Cardiac muscle cell (in vitro differentiated cells and primary cell): ENCODE results near the gene NPAS3. TPM values are rescaled to one million over a fixed set of nuclear protein-coding genes. Genes with fewer than 3 reads are reported as not detected.

Source experiments
- DNase-seq, 2 donors: peaks; one replicate each; pipeline versions ENCODE4 v3.0.0 to v3.0.0-alpha.2; 2010 to 2017; ENCODE audit warnings: low read depth in 1 of 2, low spot score in 1 of 2
- H3K27ac ChIP-seq: fragments of 200-600 bp; sonication (generic); 2 replicates; pipeline ENCODE4 v1.5.1; 2016
- H3K27me3 ChIP-seq: fragments of 200-600 bp; sonication (generic); 2 replicates; pipeline ENCODE4 v1.6.0; 2016; ENCODE audit warnings: control low read depth
- H3K36me3 ChIP-seq: fragments of 200-600 bp; sonication (generic); 2 replicates; pipeline ENCODE4 v1.5.1; 2016; ENCODE audit warnings: control low read depth
- H3K4me1 ChIP-seq: fragments of 200-600 bp; sonication (generic); 2 replicates; pipeline ENCODE4 v1.8.1; 2017; ENCODE audit warnings: low read depth, mild to moderate bottlenecking, mixed run types
- H3K4me3 ChIP-seq: fragments of 200-600 bp; sonication (generic); 2 replicates; pipeline ENCODE4 v1.5.1; 2016; ENCODE audit warnings: mild to moderate bottlenecking
- H3K9me3 ChIP-seq: fragments of 200-600 bp; sonication (generic); 2 replicates; pipeline ENCODE4 v1.5.1; 2017; ENCODE audit warnings: low read depth, mild to moderate bottlenecking, control low read depth
- polyA plus RNA-seq: library from polyadenylated mRNA; unstranded; fragments of >200 nt; fragmentation: Nextera tagmentation; extraction: Ambion mirVana; gene quantifications from 2 replicates; pipeline ENCODE4 v1.2.1, GENCODE V29; 2016
- total RNA-seq: library from RNA; depleted of rRNA; stranded (reverse); fragments of >200 nt; gene quantifications from 2 replicates; pipeline ENCODE4 v1.2.3, GENCODE V29; 2016
- TF ChIP-seq, protein P1 (sequence below): IDR thresholded peaks from 2 replicates; pipeline ENCODE4 v1.5.1; 2012; ENCODE audit warnings: low read depth, mild to moderate bottlenecking, low read length

NPAS3 gene
- total and polyA plus RNA-seq, 2 experiments from 2014 or later: 0.18 TPM

DNA sequence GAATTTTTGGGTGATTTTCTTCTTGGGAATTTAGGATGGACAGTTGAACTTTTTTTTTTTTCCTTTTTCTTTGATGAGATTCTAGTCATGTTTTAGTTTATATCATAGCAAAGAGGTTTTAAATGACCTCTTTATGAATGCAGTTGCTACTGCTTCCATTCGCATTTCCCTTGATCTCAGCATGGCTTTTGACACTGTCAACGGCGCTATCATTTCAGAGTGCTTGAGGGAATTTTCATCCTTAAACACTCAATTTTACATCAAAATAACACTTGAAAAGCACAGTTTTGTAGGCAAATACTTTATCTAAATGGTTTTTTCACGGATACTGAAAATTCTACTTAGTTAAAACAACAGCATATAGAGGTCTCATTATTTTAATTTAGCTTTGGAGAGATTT lies 195.5 kb downstream of the NPAS3 start:
- DNase-seq: no peak
- H3K27ac ChIP-seq: no peak overlapping the region

DNA sequence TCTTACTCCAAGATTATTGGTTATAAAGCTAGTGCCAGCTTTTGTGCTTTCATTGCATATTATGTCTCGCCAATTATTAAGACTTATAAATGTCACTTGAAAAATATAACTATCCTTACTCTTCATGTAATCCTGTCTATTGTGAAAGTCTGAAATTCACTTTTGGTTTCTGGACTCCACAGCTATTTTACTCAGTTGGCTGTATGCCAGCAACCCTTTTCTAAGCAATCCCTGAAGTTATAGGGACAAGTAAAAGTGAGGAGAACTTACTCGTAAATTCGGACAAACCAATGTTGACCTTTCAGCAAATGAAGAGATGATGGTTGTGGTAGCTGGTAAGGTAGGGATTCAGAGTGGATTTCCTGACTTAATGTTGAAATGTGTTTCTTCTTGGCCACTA lies 196.3 kb downstream of the NPAS3 start:
- H3K27ac ChIP-seq: no peak overlapping the region
- DNase-seq: no peak
- no peaks in the 10 kb centered on the region for H3K27me3 ChIP-seq
- H3K36me3 ChIP-seq: no peaks in the 10 kb centered on the region
- TF ChIP-seq, protein P1, sequence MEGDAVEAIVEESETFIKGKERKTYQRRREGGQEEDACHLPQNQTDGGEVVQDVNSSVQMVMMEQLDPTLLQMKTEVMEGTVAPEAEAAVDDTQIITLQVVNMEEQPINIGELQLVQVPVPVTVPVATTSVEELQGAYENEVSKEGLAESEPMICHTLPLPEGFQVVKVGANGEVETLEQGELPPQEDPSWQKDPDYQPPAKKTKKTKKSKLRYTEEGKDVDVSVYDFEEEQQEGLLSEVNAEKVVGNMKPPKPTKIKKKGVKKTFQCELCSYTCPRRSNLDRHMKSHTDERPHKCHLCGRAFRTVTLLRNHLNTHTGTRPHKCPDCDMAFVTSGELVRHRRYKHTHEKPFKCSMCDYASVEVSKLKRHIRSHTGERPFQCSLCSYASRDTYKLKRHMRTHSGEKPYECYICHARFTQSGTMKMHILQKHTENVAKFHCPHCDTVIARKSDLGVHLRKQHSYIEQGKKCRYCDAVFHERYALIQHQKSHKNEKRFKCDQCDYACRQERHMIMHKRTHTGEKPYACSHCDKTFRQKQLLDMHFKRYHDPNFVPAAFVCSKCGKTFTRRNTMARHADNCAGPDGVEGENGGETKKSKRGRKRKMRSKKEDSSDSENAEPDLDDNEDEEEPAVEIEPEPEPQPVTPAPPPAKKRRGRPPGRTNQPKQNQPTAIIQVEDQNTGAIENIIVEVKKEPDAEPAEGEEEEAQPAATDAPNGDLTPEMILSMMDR: no peak
- H3K4me3 ChIP-seq: no peak overlapping the region
- no peaks in the 10 kb centered on the region for H3K9me3 ChIP-seq
- H3K4me1 ChIP-seq: no peaks in the 10 kb centered on the region

More for the DNA sequence above, 195.5 kb downstream of the NPAS3 start:
- H3K4me1 ChIP-seq: no peaks in the 10 kb centered on the region
- H3K36me3 ChIP-seq: no peaks in the 10 kb centered on the region
- no peak overlapping the region for H3K4me3 ChIP-seq
- no peaks in the 10 kb centered on the region for H3K27me3 ChIP-seq
- H3K9me3 ChIP-seq: no peaks in the 10 kb centered on the region
- TF ChIP-seq, protein P1: no peak

DNA sequence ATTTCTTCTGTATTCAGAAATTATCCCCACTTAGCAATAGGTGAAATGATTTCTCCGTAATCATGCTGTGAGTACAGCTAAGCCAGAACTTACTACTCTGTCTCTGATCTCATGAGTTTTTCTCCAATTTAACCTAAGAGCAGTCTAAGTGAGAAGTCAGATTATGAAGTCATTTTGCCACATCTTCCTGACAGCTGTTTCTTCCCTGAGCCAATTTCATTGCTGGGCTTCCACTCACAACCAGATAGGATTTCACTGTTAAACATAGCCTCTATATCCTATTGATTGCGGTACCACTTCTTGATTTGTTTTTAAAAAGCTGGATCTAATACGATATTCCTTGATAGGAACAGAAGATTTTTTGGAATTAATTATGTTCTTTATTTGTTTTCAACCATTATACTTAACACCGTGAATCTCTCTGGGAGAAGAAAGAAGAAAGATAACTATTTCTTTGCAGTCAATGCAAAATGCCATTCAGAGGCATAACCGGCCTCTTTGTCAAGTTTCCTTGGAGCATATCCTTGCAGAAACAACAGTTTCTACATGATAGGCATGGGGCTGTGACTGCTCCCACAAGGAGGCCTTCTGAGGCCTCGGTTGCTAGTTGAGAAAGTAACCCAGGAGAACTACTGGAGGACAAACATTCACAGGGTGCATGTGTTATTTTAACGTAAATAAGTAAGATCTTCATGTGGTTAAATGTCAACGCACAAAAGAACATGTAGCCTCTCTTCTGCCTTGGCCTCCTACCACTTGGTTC lies 212.2 kb downstream of the NPAS3 start:
- Histone ChIP-seq H3K9me3 (no peaks in the 10 kb centered on the region), H3K4me1 (peaks cover 4% of the 10 kb centered on the region), H3K27me3 (no peaks in the 10 kb centered on the region), H3K4me3 (no peak overlapping the region), H3K27ac (no peak overlapping the region), H3K36me3 (no peaks in the 10 kb centered on the region)
- no peak for DNase-seq
- TF ChIP-seq, protein P1: no peak

DNA sequence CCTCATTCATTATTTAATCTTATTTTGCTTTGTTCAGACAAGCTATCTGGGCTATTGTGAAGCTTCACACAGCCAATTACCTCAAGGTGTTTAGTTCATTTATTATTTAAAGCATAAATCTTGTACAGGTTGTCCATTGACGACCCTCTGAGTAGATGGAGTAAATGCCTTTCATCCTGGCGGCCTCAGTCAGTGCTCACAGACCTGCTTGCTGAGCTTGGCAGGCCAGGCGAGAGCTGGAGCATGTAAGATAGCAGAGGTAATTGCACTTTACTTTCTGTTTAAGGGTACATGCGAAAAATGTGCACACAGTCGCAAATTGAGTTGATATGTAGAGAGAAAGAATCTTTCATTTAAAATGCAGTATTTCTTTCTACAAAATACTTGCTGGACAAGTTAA lies 224.4 kb downstream of the NPAS3 start:
- no peak overlapping the region for H3K27ac ChIP-seq
- H3K27me3 ChIP-seq: no peaks in the 10 kb centered on the region
- no peaks in the 10 kb centered on the region for H3K36me3 ChIP-seq
- no peaks in the 10 kb centered on the region for H3K9me3 ChIP-seq
- TF ChIP-seq, protein P1: no peak
- H3K4me1 ChIP-seq: no peaks in the 10 kb centered on the region
- no peak for DNase-seq
- H3K4me3 ChIP-seq: no peak overlapping the region

DNA sequence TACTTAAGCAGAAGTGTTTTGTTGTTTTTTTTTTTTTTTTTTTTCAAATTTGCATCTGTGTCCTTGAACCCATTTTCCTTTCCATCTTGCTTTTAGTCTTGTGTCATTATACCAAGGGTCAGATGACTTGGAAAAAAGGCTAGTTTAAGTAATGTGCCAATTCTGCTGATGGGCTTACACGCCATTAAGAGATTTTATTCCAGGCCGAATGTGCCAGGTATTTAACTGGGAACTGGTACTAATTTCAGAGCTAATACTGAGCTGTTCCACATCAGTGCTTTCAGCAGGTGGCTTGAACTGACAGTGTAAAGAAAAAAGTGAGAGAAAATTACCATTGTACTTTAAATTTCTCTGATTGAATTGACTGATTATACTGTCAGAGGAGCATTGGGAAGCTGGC lies 224.9 kb downstream of the NPAS3 start:
- Histone ChIP-seq H3K27me3 (no peaks in the 10 kb centered on the region), H3K9me3 (no peaks in the 10 kb centered on the region), H3K4me1 (no peaks in the 10 kb centered on the region), H3K27ac (no peak overlapping the region), H3K4me3 (no peak overlapping the region), H3K36me3 (no peaks in the 10 kb centered on the region)
- TF ChIP-seq, protein P1: no peak
- no peak for DNase-seq
